Panc1 (cell line): ENCODE data around the gene TRIM62. TPM values are rescaled to one million over a fixed set of nuclear protein-coding genes. Genes with fewer than 3 reads are reported as not detected.

Source experiments
- ATAC-seq: fragments of 200-7000 bp; cut with Tn5 transposase; 2 replicates; pipeline ENCODE4 v1.9.1; 2020; ENCODE audit warnings: mild to moderate bottlenecking, moderate library complexity
- BruUV-seq: library from RNA; stranded (reverse); fragments of 400-500 nt; replicated peaks from 2 replicates; lab custom pipeline; 2021; lab: Mats Ljungman, UMichigan
- CTCF ChIA-PET: fragments of 300-600 bp; sonication (Branson Sonifier 250); formaldehyde crosslinking; loops from one replicate; lab custom pipeline; 2022; ENCODE audit warnings: antibody characterized with exemption; lab: Charles Lee
- POLR2A ChIA-PET: fragments of 300-600 bp; sonication (Branson Sonifier 250); formaldehyde crosslinking; loops from one replicate; lab custom pipeline; 2022; ENCODE audit warnings: antibody characterized with exemption; lab: Charles Lee
- DNase-seq: peaks from one replicate; pipeline ENCODE4 v3.0.0-alpha.2; 2010; ENCODE audit warnings: low read depth, low spot score
- H3K27ac ChIP-seq: 2 replicates; pipeline ENCODE4 v1.5.1; 2011; ENCODE audit warnings: mild to moderate bottlenecking, low read length, inconsistent platforms
- H3K27me3 ChIP-seq: fragments of 200-500 bp; sonication (Bioruptor generic); 2 replicates; pipeline ENCODE4 v1.6.0; 2014; ENCODE audit warnings: low read length, inconsistent platforms; ENCODE audit not compliant: control insufficient read depth, insufficient read depth
- H3K36me3 ChIP-seq: fragments of 200-500 bp; sonication (Bioruptor generic); 2 replicates; pipeline ENCODE4 v1.5.1; 2014; ENCODE audit warnings: inconsistent platforms, mild to moderate bottlenecking, low read length, moderate library complexity; ENCODE audit not compliant: control insufficient read depth, insufficient read depth
- H3K4me1 ChIP-seq: 2 replicates; pipeline ENCODE4 v1.5.1; 2011; ENCODE audit warnings: inconsistent platforms, mild to moderate bottlenecking, low read length, moderate library complexity; ENCODE audit not compliant: control insufficient read depth, insufficient read depth
- H3K4me3 ChIP-seq, 2 experiments: 2 replicates each; pipeline ENCODE4 v1.5.1; 2011 to 2012; ENCODE audit warnings: low read depth in 2 of 2, low read length in 2 of 2, mild to moderate bottlenecking in 2 of 2, inconsistent platforms in 1 of 2, moderate library complexity in 1 of 2
- H3K9me3 ChIP-seq: fragments of 200-500 bp; sonication (Bioruptor generic); 2 replicates; pipeline ENCODE4 v1.5.1; 2014; ENCODE audit warnings: low read depth, mild to moderate bottlenecking, inconsistent platforms, low read length, moderate library complexity; ENCODE audit not compliant: control insufficient read depth, insufficient read depth
- POLR2AphosphoS5 ChIP-seq: IDR thresholded peaks from 2 replicates; pipeline ENCODE4 v1.6.1; 2012; ENCODE audit warnings: mild to moderate bottlenecking, low read depth, low read length, moderate library complexity
- SIN3A ChIP-seq: IDR thresholded peaks from 2 replicates; pipeline ENCODE4 v1.6.1; 2012; ENCODE audit warnings: low read depth, mild to moderate bottlenecking, low read length, moderate library complexity, borderline replicate concordance; ENCODE audit not compliant: insufficient read depth
- TCF7L2 ChIP-seq: IDR thresholded peaks from 2 replicates; pipeline ENCODE4 v1.6.1; 2011; ENCODE audit warnings: mild to moderate bottlenecking, low read depth, low read length, inconsistent platforms
- in situ Hi-C: cut with HindIII; loops from 2 replicates; pipeline ENCODE4 v1.10.0; 2016; ENCODE audit warnings: low sequenced_read_pairs, low pct_unique_long_range_greater_than_20kb
- intact Hi-C: fragments of 100-400 bp; cut with micrococcal nuclease; formaldehyde crosslinking; loops from one replicate; pipeline ENCODE4 v1.10.0; 2022; ENCODE audit not compliant: unreplicated experiment
- total RNA-seq: library from RNA; stranded (reverse); gene quantifications from one replicate; pipeline ENCODE4 v1.2.1, GENCODE V29; 2021; ENCODE audit not compliant: unreplicated experiment
- TF ChIP-seq, protein P1 (sequence below), 2 experiments: IDR thresholded peaks; 2 replicates each; pipeline ENCODE4 v1.6.1; 2011 to 2012; ENCODE audit warnings: low read depth in 2 of 2, control low read depth in 1 of 2, low read length in 1 of 2, mild to moderate bottlenecking in 1 of 2, moderate library complexity in 1 of 2; ENCODE audit not compliant: insufficient read depth in 1 of 2
- TF ChIP-seq, protein P2 (sequence below): fragments of 450-650 bp; IDR thresholded peaks from 2 replicates; pipeline ENCODE4 v1.5.1; 2017; ENCODE audit warnings: mild to moderate bottlenecking

TRIM62 gene
- total RNA-seq, 1 experiment from 2014 or later = 7.4 TPM

DNA sequence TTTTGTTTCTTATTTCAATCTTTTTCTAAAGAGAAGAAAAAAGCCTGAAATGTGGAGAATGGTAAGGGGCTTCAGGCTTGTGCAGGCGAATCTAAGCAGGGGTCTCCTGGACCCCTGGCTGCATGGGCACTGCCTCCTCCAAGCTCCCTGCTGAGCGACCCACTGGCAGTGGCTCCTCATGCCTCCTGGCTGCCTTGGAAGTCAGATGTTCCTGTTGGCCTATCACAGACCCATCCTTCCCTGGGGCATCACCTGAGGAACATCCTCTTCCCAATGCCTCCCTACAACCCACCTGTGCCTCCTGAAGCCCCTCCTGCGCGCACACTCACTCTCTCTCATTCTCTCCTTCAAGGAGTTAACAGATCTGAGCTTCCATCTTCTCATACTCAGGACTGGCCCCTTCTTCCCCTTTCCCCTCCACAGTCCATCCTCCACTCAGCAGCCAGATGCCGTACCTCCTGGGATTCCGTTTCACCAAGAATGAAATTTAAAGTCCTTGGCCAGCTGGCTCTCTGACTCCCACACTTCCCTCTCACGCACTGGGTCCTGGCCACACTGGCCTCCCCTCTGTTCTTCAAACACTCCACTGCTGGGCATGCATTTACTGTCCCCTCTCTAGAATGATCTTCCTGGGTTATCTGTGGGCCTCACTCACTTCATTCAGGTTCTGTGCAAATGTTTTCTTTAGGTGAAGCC is 59.2 kb downstream of the TRIM62 start:
- H3K4me1 ChIP-seq = peaks cover 5% of the 10 kb centered on the region
- ChIA-PET CTCF (no interaction called here), POLR2A (no interaction called here)
- ATAC-seq (no peak), DNase-seq (no peak)
- in situ Hi-C loops (no loop called here), intact Hi-C loops (no loop called here)
- H3K27ac ChIP-seq = no peak overlapping the region
- no peaks in the 10 kb centered on the region for H3K27me3 ChIP-seq
- no peak overlapping the region for H3K4me3 ChIP-seq
- BruUV-seq = no TSS peak
- no peaks in the 10 kb centered on the region for H3K9me3 ChIP-seq
- H3K36me3 ChIP-seq = peaks cover 2% of the 10 kb centered on the region; the same call in 1 of the 2 replicates
- TF ChIP-seq, protein P1, sequence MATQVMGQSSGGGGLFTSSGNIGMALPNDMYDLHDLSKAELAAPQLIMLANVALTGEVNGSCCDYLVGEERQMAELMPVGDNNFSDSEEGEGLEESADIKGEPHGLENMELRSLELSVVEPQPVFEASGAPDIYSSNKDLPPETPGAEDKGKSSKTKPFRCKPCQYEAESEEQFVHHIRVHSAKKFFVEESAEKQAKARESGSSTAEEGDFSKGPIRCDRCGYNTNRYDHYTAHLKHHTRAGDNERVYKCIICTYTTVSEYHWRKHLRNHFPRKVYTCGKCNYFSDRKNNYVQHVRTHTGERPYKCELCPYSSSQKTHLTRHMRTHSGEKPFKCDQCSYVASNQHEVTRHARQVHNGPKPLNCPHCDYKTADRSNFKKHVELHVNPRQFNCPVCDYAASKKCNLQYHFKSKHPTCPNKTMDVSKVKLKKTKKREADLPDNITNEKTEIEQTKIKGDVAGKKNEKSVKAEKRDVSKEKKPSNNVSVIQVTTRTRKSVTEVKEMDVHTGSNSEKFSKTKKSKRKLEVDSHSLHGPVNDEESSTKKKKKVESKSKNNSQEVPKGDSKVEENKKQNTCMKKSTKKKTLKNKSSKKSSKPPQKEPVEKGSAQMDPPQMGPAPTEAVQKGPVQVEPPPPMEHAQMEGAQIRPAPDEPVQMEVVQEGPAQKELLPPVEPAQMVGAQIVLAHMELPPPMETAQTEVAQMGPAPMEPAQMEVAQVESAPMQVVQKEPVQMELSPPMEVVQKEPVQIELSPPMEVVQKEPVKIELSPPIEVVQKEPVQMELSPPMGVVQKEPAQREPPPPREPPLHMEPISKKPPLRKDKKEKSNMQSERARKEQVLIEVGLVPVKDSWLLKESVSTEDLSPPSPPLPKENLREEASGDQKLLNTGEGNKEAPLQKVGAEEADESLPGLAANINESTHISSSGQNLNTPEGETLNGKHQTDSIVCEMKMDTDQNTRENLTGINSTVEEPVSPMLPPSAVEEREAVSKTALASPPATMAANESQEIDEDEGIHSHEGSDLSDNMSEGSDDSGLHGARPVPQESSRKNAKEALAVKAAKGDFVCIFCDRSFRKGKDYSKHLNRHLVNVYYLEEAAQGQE (IDR thresholded peaks at IDR 0.05; ENCODE audit: insufficient read depth in 1 of 2, low read depth in 2 of 2, low read length in 1 of 2) = no peak
- TF ChIP-seq SIN3A (no peak), TCF7L2 (no peak), POLR2AphosphoS5 (no peak)
- TF ChIP-seq, protein P2, sequence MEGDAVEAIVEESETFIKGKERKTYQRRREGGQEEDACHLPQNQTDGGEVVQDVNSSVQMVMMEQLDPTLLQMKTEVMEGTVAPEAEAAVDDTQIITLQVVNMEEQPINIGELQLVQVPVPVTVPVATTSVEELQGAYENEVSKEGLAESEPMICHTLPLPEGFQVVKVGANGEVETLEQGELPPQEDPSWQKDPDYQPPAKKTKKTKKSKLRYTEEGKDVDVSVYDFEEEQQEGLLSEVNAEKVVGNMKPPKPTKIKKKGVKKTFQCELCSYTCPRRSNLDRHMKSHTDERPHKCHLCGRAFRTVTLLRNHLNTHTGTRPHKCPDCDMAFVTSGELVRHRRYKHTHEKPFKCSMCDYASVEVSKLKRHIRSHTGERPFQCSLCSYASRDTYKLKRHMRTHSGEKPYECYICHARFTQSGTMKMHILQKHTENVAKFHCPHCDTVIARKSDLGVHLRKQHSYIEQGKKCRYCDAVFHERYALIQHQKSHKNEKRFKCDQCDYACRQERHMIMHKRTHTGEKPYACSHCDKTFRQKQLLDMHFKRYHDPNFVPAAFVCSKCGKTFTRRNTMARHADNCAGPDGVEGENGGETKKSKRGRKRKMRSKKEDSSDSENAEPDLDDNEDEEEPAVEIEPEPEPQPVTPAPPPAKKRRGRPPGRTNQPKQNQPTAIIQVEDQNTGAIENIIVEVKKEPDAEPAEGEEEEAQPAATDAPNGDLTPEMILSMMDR = no peak

DNA sequence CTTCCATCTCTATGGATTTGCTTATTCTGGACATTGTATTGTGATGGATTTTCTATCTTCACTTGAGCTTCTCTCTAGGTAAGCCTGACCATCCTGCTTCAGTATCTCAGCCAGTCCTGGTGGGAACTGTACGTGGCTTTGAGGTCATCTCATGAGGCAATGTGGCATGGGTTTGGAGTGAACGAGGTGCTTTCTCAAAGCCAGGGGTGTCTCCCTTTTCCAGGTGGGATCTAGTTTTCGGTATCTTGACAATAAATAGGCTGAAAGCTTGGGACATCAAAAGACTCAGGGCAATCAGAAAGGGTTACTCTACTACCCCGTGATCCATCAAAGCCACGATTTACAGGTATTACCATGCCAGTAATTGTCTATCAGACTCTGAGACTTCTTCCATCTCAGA is 60.1 kb downstream of the TRIM62 start:
- no peak for DNase-seq

More for the DNA sequence above, 60.1 kb downstream of the TRIM62 start:
- Histone ChIP-seq H3K27ac (no peak overlapping the region), H3K4me1 (peaks cover 5% of the 10 kb centered on the region), H3K4me3 (no peak overlapping the region), H3K36me3 (peaks cover under 1% of the 10 kb centered on the region; the same call in 1 of the 2 replicates), H3K27me3 (no peaks in the 10 kb centered on the region), H3K9me3 (no peaks in the 10 kb centered on the region)
- no peak for ATAC-seq
- ChIA-PET CTCF (no interaction called here), POLR2A (no interaction called here)
- intact Hi-C loops (no loop called here), in situ Hi-C loops (no loop called here)
- TF ChIP-seq, protein P1 (IDR thresholded peaks at IDR 0.05; ENCODE audit: insufficient read depth in 1 of 2, low read depth in 2 of 2, low read length in 1 of 2) = no peak
- BruUV-seq = no TSS peak
